IPS-18c (cell line): ENCODE measurements around the gene ERVH48-1.
"Not testable (repeated sequence)": the region's sequence is repeated elsewhere in the genome, so short reads cannot be mapped to it uniquely, and the experiment has no call there.

Source experiments
- H3K4me3 ChIP-seq: 2 replicates; pipeline ENCODE4 v1.7.0; 2013; ENCODE audit warnings: low read depth, mild to moderate bottlenecking, low read length, moderate library complexity; ENCODE audit not compliant: insufficient read depth
- H3K9me3 ChIP-seq: one replicate; pipeline ENCODE4 v1.6.1; 2013; ENCODE audit warnings: mild to moderate bottlenecking, low read length, moderate library complexity; ENCODE audit not compliant: control insufficient read depth, insufficient read depth

The ERVH48-1 gene

GRCh38 chr21:42949094-42949755 is 23.8 kb upstream of the ERVH48-1 start:
- H3K4me3 ChIP-seq = not testable (repeated sequence)

GRCh38 chr21:42942244-42942643 is 16.8 kb upstream of the ERVH48-1 start:
- Histone ChIP-seq H3K4me3 (no peak overlapping the region), H3K9me3 (no peaks in the 10 kb centered on the region)

More at GRCh38 chr21:42949094-42949755, 23.8 kb upstream of the ERVH48-1 start:
- not testable (repeated sequence) for H3K9me3 ChIP-seq

GRCh38 chr21:42941696-42942085 is 16.3 kb upstream of the ERVH48-1 start:
- no peaks in the 10 kb centered on the region for H3K9me3 ChIP-seq

DNA sequence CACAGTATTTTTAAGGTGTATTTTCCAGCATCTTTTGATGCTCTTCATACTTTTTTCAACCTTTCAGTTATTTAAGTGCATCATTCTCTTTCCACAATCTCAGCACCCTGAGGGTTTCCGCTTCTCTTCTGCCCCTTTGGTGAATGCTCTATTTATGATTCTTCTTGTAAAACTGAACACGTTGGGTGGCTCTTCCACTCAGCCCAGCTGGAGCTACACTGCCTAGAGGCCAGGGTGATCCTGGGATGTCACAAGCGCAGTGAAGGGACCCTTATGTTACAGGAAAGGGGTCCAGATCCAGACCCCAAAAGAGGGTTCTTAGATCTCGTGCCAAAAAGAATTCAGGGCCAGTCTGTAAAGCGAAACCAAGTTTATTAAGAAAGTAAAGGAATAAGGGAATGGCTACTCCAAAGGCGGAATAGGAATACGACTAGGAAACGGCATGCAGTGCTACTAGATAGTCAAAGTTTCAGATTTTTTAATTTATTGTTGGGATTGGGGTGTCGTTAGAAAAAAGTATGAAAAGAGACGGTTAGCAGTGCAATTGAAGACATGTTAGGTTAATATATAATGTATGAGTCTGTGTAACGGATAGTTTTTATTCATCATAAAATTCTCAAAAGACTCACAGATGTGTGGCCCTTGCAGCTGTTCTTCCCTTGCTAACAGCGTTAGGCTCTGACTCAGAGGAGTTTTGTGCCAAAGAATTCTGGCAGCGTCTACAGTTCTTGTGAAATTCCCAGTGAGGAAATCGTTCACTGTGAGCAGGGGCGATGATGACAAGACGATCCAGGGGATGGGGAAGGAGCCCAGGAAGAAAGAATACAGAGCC is 14.4 kb upstream of the ERVH48-1 start:
- Histone ChIP-seq H3K4me3 (no peak overlapping the region), H3K9me3 (no peaks in the 10 kb centered on the region)

More at GRCh38 chr21:42941696-42942085, 16.3 kb upstream of the ERVH48-1 start:
- H3K4me3 ChIP-seq = no peak overlapping the region

DNA sequence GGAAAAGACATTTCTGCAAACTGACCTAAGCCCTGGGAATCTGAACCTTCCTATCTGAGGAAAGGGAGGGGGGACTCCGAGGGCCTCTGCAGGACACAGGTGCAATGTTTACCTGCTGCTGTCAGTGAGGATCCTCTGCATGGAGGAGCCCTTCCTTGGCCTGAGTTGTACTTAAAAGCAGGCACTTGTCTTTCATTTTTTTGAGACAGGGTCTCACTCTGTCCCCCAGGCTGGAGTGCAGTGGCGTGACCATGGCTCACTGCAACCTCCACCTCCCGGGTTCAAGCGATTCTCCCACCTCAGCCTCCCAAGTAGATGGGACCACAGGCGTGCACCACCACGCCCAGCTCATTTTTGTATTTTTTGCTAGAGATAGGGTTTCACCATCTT is 13.2 kb upstream of the ERVH48-1 start:
- H3K9me3 ChIP-seq, H3K4me3 ChIP-seq: not testable (repeated sequence)

- Histone ChIP-seq H3K9me3 (no peaks in the 10 kb centered on the region), H3K4me3 (no peak overlapping the region)
Measured at GRCh38 chr21:42937960-42938605, 12.7 kb upstream of the ERVH48-1 start.

GRCh38 chr21:42937034-42937940 is 11.9 kb upstream of the ERVH48-1 start:
- H3K4me3 ChIP-seq, H3K9me3 ChIP-seq: not testable (repeated sequence)

- not testable (repeated sequence) for H3K9me3 ChIP-seq, H3K4me3 ChIP-seq
Measured at GRCh38 chr21:42936360-42936759, 10.9 kb upstream of the ERVH48-1 start.

- not testable (repeated sequence) for H3K4me3 ChIP-seq, H3K9me3 ChIP-seq
Measured at GRCh38 chr21:42933973-42934372, 8.5 kb upstream of the ERVH48-1 start.

DNA sequence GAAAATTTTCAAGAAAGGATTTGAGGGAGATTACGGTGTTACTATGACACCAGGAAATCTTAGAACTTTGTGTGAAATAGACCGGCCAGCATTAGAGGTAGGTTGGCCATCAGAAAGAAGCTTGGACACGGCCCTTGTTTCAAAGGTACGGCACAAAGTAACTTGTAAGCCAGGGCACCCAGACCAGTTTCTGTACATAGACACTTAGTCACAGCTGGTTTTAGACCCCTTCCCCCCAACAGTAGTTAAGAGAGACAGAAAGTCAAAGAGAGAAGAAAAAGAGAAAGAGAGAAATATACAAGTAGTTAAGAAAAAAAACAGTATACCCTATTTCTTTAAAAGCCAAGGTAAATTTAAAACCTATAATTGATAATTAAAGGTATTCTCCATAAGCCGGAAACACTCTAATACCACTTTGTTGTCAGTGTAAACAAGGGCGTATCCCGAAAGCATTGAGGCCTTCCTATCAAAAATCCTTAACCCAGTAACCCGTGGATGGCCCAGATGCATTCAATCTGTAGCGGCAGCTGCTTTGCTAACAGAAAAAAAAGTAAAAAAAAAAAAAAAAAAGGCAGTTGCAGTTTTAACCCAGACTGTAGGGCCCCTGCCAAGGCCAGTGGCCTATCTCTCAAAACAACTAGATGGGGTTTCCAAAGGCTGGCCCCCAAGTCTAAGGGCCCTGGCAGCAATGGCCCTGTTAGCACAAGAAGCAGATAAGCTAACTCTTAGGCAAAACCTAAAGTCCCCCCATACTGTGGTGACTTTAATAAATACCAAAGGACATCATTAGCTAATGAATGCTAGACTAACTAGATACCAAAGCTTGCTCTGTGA is 7.9 kb upstream of the ERVH48-1 start:
- not testable (repeated sequence) for H3K4me3 ChIP-seq, H3K9me3 ChIP-seq

DNA sequence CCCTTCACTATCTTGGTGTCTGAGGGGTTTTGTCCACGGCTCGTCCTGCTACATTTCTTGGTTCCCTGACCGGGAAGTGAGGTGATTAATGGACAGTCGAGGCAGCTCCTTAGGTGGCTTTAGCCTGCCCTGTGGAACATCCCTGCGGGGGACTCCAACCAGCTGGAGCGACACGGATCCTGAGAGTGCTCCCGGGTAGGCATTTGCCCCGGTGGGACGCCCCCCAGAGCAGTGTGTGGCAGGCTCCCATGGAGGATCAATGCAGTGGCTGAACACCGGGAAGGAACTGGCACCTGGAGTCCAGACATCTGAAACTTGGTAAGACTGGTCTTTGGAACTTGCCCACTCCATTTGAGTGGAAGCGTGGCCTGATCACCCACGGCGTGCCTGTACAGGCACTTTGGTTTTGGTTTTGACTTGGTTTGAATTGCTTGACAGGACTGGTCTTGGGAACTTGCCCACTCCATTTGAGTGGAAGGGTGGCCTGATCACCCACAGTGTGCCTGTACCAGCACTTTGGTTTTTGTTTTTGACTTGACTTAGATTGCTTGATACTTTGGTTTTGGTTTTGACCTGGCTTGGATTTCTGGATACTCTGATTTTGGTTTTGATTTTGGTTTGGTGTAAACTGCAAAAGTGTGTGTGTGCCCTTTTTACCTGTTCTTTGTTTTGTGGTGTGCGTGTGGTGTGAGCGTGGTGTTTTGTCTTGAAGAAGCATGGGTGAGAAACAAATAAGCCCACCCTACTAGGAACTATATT is 7.1 kb upstream of the ERVH48-1 start:
- not testable (repeated sequence) for H3K4me3 ChIP-seq, H3K9me3 ChIP-seq

DNA sequence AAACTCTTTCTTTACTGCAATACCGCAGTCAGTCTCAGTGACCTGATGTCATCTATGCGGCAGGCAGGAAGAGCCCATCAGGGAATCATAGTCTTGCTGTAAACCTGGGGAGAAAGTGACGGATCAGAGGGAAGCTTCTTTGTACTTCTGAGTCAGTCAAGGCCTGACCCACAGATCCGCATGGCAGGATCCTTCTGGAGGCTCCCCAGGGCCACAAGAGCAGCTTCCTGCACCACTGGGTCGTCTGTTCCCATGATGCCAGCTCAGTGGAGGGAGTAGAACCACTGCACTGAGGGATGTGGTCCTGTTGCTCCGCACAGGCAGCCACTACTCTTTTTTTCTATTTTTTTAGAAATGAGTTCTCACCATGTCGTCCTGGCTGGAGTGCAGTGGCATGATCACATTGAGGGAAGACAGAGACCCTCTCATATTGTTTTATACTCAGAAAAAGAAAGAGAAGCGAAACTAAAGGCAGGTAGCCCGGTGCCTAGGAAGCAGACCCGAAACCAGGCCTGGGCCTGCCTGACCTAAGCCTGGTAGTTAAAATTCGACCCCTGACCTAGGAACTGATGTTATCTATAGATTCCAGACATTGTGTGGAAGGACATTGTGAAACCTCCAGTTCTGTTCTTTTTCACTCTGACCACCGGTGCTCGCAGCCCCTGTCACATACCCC is 6.3 kb upstream of the ERVH48-1 start:
- Histone ChIP-seq H3K4me3 (no peak overlapping the region), H3K9me3 (peaks cover 3% of the 10 kb centered on the region)

- no peak overlapping the region for H3K4me3 ChIP-seq
- peaks cover 5% of the 10 kb centered on the region for H3K9me3 ChIP-seq
Measured at GRCh38 chr21:42929969-42930368, 4.5 kb upstream of the ERVH48-1 start.

- H3K9me3 ChIP-seq, H3K4me3 ChIP-seq: not testable (repeated sequence)
Measured at GRCh38 chr21:42927474-42928200, 2.2 kb upstream of the ERVH48-1 start.

GRCh38 chr21:42924433-42924751 is 1.0 kb downstream of the ERVH48-1 start:
- peaks cover 5% of the 10 kb centered on the region for H3K9me3 ChIP-seq
- no peak overlapping the region for H3K4me3 ChIP-seq
